Mesenteric fat pad (tissue), 1 donor: ENCODE data around the gene TAMALIN. TPM values are rescaled to one million over a fixed set of nuclear protein-coding genes. Genes with fewer than 3 reads are reported as not detected.

Source experiments
- DNase-seq: peaks from one replicate; pipeline ENCODE4 v3.0.0-alpha.2; 2020; ENCODE audit warnings: low spot score
- total RNA-seq: library from RNA; stranded (reverse); fragmentation: NEBNext Ultra II Directional; extraction: Animal tissue kit (Norgen Biotek cat#: 25700); gene quantifications from one replicate; pipeline ENCODE4 v1.2.1, GENCODE V29; 2021
- donor health status: DM: yes; HTN: yes; CAD: no.

Gene TAMALIN
- total RNA-seq, 1 donor from 2014 or later, result 117 TPM

GRCh38 chr12:52035926-52036325 is 29.2 kb downstream of the TAMALIN start:
- no peak for DNase-seq

GRCh38 chr12:52036587-52037171 is 29.9 kb downstream of the TAMALIN start:
- peak; percentile 98 for DNase-seq

- DNase-seq, result no peak
Observed at GRCh38 chr12:52037248-52037861, 30.6 kb downstream of the TAMALIN start.

GRCh38 chr12:52038447-52038846 is 31.7 kb downstream of the TAMALIN start:
- DNase-seq, result no peak

- DNase-seq, result no peak
Observed at GRCh38 chr12:52041035-52041434, 34.3 kb downstream of the TAMALIN start.

- DNase-seq, result no peak
Observed at GRCh38 chr12:52041695-52042123, 35.0 kb downstream of the TAMALIN start.

- DNase-seq, result no peak
Observed at GRCh38 chr12:52042706-52043385, 36.1 kb downstream of the TAMALIN start.

- no peak for DNase-seq
Observed at GRCh38 chr12:52043386-52044212, 36.9 kb downstream of the TAMALIN start.

GRCh38 chr12:52044292-52044983 is 37.7 kb downstream of the TAMALIN start:
- DNase-seq, result no peak

GRCh38 chr12:52045794-52046199 is 39.1 kb downstream of the TAMALIN start:
- DNase-seq, result no peak

- DNase-seq, result no peak
Observed at GRCh38 chr12:52046859-52047258, 40.1 kb downstream of the TAMALIN start.

- no peak for DNase-seq
Observed at GRCh38 chr12:52049286-52049685, 42.5 kb downstream of the TAMALIN start.

GRCh38 chr12:52049688-52050087 is 42.9 kb downstream of the TAMALIN start:
- DNase-seq, result no peak

- DNase-seq, result no peak
Observed at GRCh38 chr12:52050116-52050757, 43.5 kb downstream of the TAMALIN start.

- DNase-seq, result peak; percentile 99
Observed at GRCh38 chr12:52050758-52051541, 44.2 kb downstream of the TAMALIN start, which contains the start of gene NR4A1. TSS of gene NR4A1 (plus strand) at chr12:52051442. CDS start at chr12:52054329, 2,887 bp downstream.

GRCh38 chr12:52052468-52053186 is 45.9 kb downstream of the TAMALIN start:
- no peak for DNase-seq

- DNase-seq, result no peak
Observed at GRCh38 chr12:52053536-52054209, 46.9 kb downstream of the TAMALIN start.

GRCh38 chr12:52054231-52054832 is 47.6 kb downstream of the TAMALIN start:
- DNase-seq, result no peak
